Ovary (tissue), 3 donors: ENCODE results near the gene ABCA2.

Source experiments
- EP300 ChIP-seq: sonication (generic); formaldehyde crosslinking; IDR thresholded peaks from one replicate; pipeline ENCODE4 v1.6.1; 2017; ENCODE audit warnings: antibody characterized with exemption
- TF ChIP-seq, protein P1 (sequence below), 3 donors: fragments of 450-650 bp in 2 of 3; fragments of 200-600 bp in 1 of 3; IDR thresholded peaks; one replicate each; pipeline versions ENCODE4 v1.5.1 to v1.8.0; 2016 to 2022; ENCODE audit warnings: antibody characterized with exemption in 3 of 3, mild to moderate bottlenecking in 1 of 3
- donor health status: DM: no; HTN: no; CAD: no.

DNA sequence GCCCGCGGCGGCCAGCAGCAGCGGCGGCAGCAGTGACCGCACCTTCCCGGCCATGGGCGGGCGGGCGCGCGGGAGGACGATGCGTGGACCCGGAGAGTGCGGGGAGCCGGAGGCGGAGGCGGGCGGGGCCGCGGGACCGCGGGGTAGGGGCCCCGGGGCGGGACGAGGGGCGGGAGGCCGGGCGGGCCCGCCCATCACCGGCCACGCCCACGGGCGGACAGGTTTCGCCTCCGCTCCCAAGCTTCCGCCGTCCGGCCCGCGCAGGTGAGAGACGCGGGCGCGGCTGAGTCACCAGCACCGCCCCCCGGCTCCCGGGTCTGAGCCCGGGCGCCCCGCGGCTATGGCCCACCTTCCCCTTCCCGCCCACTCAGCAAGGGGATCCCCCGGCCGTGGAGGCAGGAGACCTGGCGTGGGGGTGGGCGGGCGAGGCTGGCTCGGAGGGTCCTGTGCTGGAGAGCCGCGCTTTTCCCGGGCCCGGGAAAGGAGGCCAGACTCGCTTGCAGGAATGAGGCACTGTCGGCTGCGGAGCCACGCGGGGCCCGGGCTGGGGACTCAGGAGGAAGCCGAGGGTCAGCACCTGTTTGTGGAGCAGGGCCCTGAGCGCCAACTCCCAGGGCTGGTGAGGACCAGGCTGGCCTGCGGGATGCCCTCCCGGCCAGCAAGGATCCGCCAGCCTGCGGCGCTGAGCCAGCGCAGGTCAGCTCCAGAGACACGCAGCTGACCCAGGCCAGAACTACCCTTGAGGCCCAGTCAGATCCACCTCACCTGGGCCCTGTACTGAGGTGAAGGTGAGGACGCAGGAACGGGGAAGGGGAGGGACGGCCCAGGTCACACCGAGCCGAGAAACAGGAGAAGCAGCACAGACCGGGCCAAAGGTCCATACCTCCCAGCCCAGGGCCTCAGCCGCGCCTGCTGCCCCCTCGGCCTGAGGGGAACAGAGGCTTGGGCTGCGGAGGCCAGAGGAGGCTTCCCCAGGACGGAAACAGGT, 26.2 kb upstream of the ABCA2 start, which contains the start of gene ENTPD2:
- TF ChIP-seq, protein P1, sequence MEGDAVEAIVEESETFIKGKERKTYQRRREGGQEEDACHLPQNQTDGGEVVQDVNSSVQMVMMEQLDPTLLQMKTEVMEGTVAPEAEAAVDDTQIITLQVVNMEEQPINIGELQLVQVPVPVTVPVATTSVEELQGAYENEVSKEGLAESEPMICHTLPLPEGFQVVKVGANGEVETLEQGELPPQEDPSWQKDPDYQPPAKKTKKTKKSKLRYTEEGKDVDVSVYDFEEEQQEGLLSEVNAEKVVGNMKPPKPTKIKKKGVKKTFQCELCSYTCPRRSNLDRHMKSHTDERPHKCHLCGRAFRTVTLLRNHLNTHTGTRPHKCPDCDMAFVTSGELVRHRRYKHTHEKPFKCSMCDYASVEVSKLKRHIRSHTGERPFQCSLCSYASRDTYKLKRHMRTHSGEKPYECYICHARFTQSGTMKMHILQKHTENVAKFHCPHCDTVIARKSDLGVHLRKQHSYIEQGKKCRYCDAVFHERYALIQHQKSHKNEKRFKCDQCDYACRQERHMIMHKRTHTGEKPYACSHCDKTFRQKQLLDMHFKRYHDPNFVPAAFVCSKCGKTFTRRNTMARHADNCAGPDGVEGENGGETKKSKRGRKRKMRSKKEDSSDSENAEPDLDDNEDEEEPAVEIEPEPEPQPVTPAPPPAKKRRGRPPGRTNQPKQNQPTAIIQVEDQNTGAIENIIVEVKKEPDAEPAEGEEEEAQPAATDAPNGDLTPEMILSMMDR (IDR thresholded peaks at IDR 0.05), result no peak
- no peak for TF ChIP-seq EP300
